ENCODE results near the gene CLPSL2.

- TF ChIP-seq POLR2A (IDR thresholded peaks at IDR 0.05) (no peak), EP300 (IDR thresholded peaks at IDR 0.05) (no peak)
- TF ChIP-seq, protein P1, sequence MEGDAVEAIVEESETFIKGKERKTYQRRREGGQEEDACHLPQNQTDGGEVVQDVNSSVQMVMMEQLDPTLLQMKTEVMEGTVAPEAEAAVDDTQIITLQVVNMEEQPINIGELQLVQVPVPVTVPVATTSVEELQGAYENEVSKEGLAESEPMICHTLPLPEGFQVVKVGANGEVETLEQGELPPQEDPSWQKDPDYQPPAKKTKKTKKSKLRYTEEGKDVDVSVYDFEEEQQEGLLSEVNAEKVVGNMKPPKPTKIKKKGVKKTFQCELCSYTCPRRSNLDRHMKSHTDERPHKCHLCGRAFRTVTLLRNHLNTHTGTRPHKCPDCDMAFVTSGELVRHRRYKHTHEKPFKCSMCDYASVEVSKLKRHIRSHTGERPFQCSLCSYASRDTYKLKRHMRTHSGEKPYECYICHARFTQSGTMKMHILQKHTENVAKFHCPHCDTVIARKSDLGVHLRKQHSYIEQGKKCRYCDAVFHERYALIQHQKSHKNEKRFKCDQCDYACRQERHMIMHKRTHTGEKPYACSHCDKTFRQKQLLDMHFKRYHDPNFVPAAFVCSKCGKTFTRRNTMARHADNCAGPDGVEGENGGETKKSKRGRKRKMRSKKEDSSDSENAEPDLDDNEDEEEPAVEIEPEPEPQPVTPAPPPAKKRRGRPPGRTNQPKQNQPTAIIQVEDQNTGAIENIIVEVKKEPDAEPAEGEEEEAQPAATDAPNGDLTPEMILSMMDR (IDR thresholded peaks at IDR 0.05): no peak
Measured at GRCh38 chr6:35774116-35774794, 2.1 kb upstream of the CLPSL2 start.
